ENCODE results near the gene PYGO1.
"Not testable (repeated sequence)": the region's sequence is repeated elsewhere in the genome, so short reads cannot be mapped to it uniquely, and the experiment has no call there.

PYGO1 gene

GRCh38 chr15:55499151-55499550 is 89.0 kb downstream of the PYGO1 start:
- no peak for DNase-seq

- DNase-seq = peak; percentile 58
Measured at GRCh38 chr15:55498109-55498938, 89.8 kb downstream of the PYGO1 start.

- DNase-seq = no peak
Measured at GRCh38 chr15:55496716-55497115, 91.4 kb downstream of the PYGO1 start.

- no peak for DNase-seq
Measured at GRCh38 chr15:55494931-55495330, 93.2 kb downstream of the PYGO1 start.

GRCh38 chr15:55488952-55489600 is 99.1 kb downstream of the PYGO1 start:
- DNase-seq = not testable (repeated sequence)
